Liver (tissue), 9 donors: ENCODE results near the gene TRMT11. TPM values are rescaled to one million over a fixed set of nuclear protein-coding genes. Genes with fewer than 3 reads are reported as not detected.

ENCODE experiments used
- DNase-seq: peaks from one replicate; pipeline ENCODE4 v3.0.0-alpha.2; 2017; ENCODE audit warnings: low spot score
- H3K27ac ChIP-seq, 2 donors: one replicate each; pipeline ENCODE4 v1.7.0; 2013; ENCODE audit warnings: inconsistent platforms in 2 of 2, low read length in 2 of 2, control low read depth in 1 of 2, low read depth in 1 of 2, mild to moderate bottlenecking in 1 of 2
- H3K27me3 ChIP-seq, 4 donors: one replicate each; pipeline versions ENCODE4 v1.6.1 to v1.7.0; 2013; ENCODE audit warnings: low read length in 3 of 4, inconsistent platforms in 1 of 4, mild to moderate bottlenecking in 1 of 4, moderate library complexity in 1 of 4; ENCODE audit not compliant: control insufficient read depth in 4 of 4, insufficient read depth in 4 of 4
- H3K36me3 ChIP-seq, 4 donors: one replicate each; pipeline versions ENCODE4 v1.6.1 to v1.7.0; 2013; ENCODE audit warnings: low read length in 3 of 4, mild to moderate bottlenecking in 3 of 4, low read depth in 1 of 4, moderate library complexity in 1 of 4; ENCODE audit not compliant: control insufficient read depth in 4 of 4, insufficient read depth in 3 of 4
- H3K4me1 ChIP-seq, 4 donors: one replicate each; pipeline versions ENCODE4 v1.6.1 to v1.7.0; 2013; ENCODE audit warnings: low read length in 3 of 4, mild to moderate bottlenecking in 3 of 4, moderate library complexity in 1 of 4; ENCODE audit not compliant: control insufficient read depth in 4 of 4, insufficient read depth in 4 of 4
- H3K4me3 ChIP-seq, 3 donors: one replicate each; pipeline versions ENCODE4 v1.6.1 to v1.7.0; 2013; ENCODE audit warnings: low read length in 3 of 3, control low read depth in 1 of 3, low read depth in 1 of 3, mild to moderate bottlenecking in 1 of 3
- H3K9ac ChIP-seq, 2 donors: one replicate each; pipeline ENCODE4 v1.7.0; 2013; ENCODE audit warnings: low read length in 2 of 2, mild to moderate bottlenecking in 2 of 2, moderate library complexity in 2 of 2, control low read depth in 1 of 2, low read depth in 1 of 2
- H3K9me3 ChIP-seq, 4 donors: one replicate each; pipeline versions ENCODE4 v1.6.1 to v1.7.0; 2013; ENCODE audit warnings: low read length in 3 of 4; ENCODE audit not compliant: control insufficient read depth in 4 of 4
- EGR1 ChIP-seq, 2 donors: IDR thresholded peaks; 2 replicates each; pipeline ENCODE4 v1.6.1; 2016 to 2018; ENCODE audit warnings: antibody characterized with exemption in 2 of 2, low read depth in 2 of 2
- FOXA2 ChIP-seq: IDR thresholded peaks from 2 replicates; pipeline ENCODE4 v1.6.1; 2016; ENCODE audit warnings: antibody characterized with exemption
- GABPA ChIP-seq, 2 donors: IDR thresholded peaks in 1 of 2; conservative IDR thresholded peaks in 1 of 2; 2 replicates each; pipeline ENCODE4 v1.6.1; 2016; ENCODE audit warnings: antibody characterized with exemption in 2 of 2, mild to moderate bottlenecking in 1 of 2, moderate library complexity in 1 of 2
- HNF4A ChIP-seq, 2 donors: conservative IDR thresholded peaks; 2 replicates each; pipeline ENCODE4 v1.6.1; 2016; ENCODE audit warnings: antibody characterized with exemption in 2 of 2, mild to moderate bottlenecking in 2 of 2
- JUND ChIP-seq, 2 donors: IDR thresholded peaks; 2 replicates each; pipeline ENCODE4 v1.6.1; 2016; ENCODE audit warnings: antibody characterized with exemption in 2 of 2
- RXRA ChIP-seq, 2 donors: IDR thresholded peaks; 2 replicates each; pipeline ENCODE4 v1.6.1; 2017 to 2018; ENCODE audit warnings: antibody characterized with exemption in 2 of 2, mild to moderate bottlenecking in 1 of 2
- SP1 ChIP-seq: IDR thresholded peaks from 2 replicates; pipeline ENCODE4 v1.6.1; 2018; ENCODE audit warnings: antibody characterized with exemption, mild to moderate bottlenecking
- TAF1 ChIP-seq: conservative IDR thresholded peaks from 2 replicates; pipeline ENCODE4 v1.6.1; 2016; ENCODE audit warnings: antibody characterized with exemption, mild to moderate bottlenecking
- YY1 ChIP-seq: IDR thresholded peaks from 2 replicates; pipeline ENCODE4 v1.6.1; 2016; ENCODE audit warnings: antibody characterized with exemption, mild to moderate bottlenecking
- WGBS: extraction: QIAGEN DNeasy Blood & Tissue Kit; methylation state at CpG from one replicate; pipeline ENCODE4 v1.1.7; 2013; 5-methylcytosine and 5-hydroxymethylcytosine counted together
- polyA plus RNA-seq, 2 donors: library from polyadenylated mRNA; stranded (reverse) in 1 of 2; unstranded in 1 of 2; fragments of 200-250 nt in 1 of 2; fragments of >200 nt in 1 of 2; fragmentation: Nextera tagmentation in 1 of 2; extraction: Ambion mirVana in 1 of 2; gene quantifications; one replicate each; pipeline versions ENCODE4 v1.2.1 to v1.2.3, GENCODE V29; 2013 to 2015
- total RNA-seq, 2 donors: library from RNA; depleted of rRNA; stranded (reverse); fragments of >200 nt; gene quantifications; one replicate each; pipeline ENCODE4 v1.2.3, GENCODE V29; 2014
- TF ChIP-seq, protein P1 (sequence below): fragments of 150-350 bp; IDR thresholded peaks from 2 replicates; pipeline ENCODE4 v1.5.1; 2017; ENCODE audit warnings: improper control_type of control experiment, low read depth, low read length; ENCODE audit not compliant: missing input control
- TF ChIP-seq, protein P2 (sequence below): IDR thresholded peaks from 2 replicates; pipeline ENCODE4 v1.6.1; 2016; ENCODE audit warnings: antibody characterized with exemption
- TF ChIP-seq, protein P3 (sequence below): IDR thresholded peaks from 2 replicates; pipeline ENCODE4 v1.6.1; 2016; ENCODE audit warnings: antibody characterized with exemption
- TF ChIP-seq, protein P4 (sequence below): IDR thresholded peaks from 2 replicates; pipeline ENCODE4 v1.6.1; 2016; ENCODE audit warnings: antibody characterized with exemption, mild to moderate bottlenecking
- donor health status: healthy.
- donor health status: healthy.
- donor health status: healthy.
- donor health status: healthy.
- donor health status: healthy.

Gene TRMT11
- total and polyA plus RNA-seq, 4 donors, result 9.9 to 82.3 (median 17.2) TPM

DNA sequence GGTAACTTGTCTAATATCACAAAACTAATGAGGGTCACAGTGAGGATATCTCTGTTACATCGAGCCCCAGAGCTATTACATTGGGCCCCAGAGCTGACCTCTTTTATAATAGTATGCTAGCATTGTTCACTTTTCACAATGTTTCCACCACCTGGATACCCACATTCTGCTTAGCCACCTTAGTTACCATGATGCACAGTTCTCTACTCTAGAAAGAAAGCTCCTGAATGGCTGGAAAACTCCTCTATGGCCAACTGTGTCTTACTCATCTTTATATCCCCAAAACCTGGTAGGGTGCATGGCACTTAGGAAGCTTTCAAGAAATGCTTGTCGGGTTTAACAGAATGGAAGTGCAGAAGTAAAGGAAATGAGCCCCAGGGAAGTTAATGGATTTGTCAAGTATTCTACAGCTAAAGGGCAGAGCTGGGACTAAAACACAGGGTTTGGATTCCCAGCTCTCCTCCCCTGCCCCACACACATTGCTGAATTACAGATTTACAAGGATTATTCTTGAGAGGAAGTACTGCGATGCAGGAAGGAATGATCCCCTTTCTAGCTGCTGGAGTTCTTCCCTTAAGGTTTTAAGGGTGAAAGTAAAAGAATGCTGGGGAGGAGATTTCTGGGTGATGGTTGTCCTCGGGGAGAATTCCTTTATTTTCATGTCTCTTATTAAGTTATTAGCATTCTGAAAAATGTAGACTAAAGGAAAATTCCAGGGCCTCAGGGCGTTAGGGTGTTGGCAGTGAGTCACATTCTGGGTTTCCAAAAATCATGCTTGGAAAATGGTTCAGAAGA is 45.9 kb upstream of the TRMT11 start:
- Histone ChIP-seq H3K4me3 (no peak overlapping the region), H3K9ac (no peak overlapping the region), H3K9me3 (no peaks in the 10 kb centered on the region), H3K27me3 (no peaks in the 10 kb centered on the region), H3K36me3 (no peaks in the 10 kb centered on the region), H3K4me1 (peaks cover 3 to 19% (median 15%) of the 10 kb centered on the region in 4 donors), H3K27ac (no peak overlapping the region)
- 76% methylated on average over 5 of the region's 5 CpGs for WGBS
- DNase-seq, result no peak
- TF ChIP-seq, protein P1, sequence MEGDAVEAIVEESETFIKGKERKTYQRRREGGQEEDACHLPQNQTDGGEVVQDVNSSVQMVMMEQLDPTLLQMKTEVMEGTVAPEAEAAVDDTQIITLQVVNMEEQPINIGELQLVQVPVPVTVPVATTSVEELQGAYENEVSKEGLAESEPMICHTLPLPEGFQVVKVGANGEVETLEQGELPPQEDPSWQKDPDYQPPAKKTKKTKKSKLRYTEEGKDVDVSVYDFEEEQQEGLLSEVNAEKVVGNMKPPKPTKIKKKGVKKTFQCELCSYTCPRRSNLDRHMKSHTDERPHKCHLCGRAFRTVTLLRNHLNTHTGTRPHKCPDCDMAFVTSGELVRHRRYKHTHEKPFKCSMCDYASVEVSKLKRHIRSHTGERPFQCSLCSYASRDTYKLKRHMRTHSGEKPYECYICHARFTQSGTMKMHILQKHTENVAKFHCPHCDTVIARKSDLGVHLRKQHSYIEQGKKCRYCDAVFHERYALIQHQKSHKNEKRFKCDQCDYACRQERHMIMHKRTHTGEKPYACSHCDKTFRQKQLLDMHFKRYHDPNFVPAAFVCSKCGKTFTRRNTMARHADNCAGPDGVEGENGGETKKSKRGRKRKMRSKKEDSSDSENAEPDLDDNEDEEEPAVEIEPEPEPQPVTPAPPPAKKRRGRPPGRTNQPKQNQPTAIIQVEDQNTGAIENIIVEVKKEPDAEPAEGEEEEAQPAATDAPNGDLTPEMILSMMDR, result no peak
- TF ChIP-seq, protein P2, sequence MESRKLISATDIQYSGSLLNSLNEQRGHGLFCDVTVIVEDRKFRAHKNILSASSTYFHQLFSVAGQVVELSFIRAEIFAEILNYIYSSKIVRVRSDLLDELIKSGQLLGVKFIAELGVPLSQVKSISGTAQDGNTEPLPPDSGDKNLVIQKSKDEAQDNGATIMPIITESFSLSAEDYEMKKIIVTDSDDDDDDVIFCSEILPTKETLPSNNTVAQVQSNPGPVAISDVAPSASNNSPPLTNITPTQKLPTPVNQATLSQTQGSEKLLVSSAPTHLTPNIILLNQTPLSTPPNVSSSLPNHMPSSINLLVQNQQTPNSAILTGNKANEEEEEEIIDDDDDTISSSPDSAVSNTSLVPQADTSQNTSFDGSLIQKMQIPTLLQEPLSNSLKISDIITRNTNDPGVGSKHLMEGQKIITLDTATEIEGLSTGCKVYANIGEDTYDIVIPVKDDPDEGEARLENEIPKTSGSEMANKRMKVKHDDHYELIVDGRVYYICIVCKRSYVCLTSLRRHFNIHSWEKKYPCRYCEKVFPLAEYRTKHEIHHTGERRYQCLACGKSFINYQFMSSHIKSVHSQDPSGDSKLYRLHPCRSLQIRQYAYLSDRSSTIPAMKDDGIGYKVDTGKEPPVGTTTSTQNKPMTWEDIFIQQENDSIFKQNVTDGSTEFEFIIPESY, result no peak
- TF ChIP-seq GABPA (IDR thresholded peaks at IDR 0.05 in 1 of 2, conservative IDR thresholded peaks at IDR 0.05 in 1 of 2) (no peak), HNF4A (conservative IDR thresholded peaks at IDR 0.05) (no peak), RXRA (IDR thresholded peaks at IDR 0.05) (no peak), TAF1 (no peak), YY1 (no peak), JUND (IDR thresholded peaks at IDR 0.05) (no peak), SP1 (no peak), FOXA2 (no peak), EGR1 (IDR thresholded peaks at IDR 0.05; ENCODE audit: low read depth in 2 of 2) (no peak)
- TF ChIP-seq, protein P3, sequence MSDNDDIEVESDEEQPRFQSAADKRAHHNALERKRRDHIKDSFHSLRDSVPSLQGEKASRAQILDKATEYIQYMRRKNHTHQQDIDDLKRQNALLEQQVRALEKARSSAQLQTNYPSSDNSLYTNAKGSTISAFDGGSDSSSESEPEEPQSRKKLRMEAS, result no peak
- TF ChIP-seq, protein P4, sequence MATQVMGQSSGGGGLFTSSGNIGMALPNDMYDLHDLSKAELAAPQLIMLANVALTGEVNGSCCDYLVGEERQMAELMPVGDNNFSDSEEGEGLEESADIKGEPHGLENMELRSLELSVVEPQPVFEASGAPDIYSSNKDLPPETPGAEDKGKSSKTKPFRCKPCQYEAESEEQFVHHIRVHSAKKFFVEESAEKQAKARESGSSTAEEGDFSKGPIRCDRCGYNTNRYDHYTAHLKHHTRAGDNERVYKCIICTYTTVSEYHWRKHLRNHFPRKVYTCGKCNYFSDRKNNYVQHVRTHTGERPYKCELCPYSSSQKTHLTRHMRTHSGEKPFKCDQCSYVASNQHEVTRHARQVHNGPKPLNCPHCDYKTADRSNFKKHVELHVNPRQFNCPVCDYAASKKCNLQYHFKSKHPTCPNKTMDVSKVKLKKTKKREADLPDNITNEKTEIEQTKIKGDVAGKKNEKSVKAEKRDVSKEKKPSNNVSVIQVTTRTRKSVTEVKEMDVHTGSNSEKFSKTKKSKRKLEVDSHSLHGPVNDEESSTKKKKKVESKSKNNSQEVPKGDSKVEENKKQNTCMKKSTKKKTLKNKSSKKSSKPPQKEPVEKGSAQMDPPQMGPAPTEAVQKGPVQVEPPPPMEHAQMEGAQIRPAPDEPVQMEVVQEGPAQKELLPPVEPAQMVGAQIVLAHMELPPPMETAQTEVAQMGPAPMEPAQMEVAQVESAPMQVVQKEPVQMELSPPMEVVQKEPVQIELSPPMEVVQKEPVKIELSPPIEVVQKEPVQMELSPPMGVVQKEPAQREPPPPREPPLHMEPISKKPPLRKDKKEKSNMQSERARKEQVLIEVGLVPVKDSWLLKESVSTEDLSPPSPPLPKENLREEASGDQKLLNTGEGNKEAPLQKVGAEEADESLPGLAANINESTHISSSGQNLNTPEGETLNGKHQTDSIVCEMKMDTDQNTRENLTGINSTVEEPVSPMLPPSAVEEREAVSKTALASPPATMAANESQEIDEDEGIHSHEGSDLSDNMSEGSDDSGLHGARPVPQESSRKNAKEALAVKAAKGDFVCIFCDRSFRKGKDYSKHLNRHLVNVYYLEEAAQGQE, result no peak
